ENCODE results near the gene SCAF1.

The SCAF1 gene

DNA sequence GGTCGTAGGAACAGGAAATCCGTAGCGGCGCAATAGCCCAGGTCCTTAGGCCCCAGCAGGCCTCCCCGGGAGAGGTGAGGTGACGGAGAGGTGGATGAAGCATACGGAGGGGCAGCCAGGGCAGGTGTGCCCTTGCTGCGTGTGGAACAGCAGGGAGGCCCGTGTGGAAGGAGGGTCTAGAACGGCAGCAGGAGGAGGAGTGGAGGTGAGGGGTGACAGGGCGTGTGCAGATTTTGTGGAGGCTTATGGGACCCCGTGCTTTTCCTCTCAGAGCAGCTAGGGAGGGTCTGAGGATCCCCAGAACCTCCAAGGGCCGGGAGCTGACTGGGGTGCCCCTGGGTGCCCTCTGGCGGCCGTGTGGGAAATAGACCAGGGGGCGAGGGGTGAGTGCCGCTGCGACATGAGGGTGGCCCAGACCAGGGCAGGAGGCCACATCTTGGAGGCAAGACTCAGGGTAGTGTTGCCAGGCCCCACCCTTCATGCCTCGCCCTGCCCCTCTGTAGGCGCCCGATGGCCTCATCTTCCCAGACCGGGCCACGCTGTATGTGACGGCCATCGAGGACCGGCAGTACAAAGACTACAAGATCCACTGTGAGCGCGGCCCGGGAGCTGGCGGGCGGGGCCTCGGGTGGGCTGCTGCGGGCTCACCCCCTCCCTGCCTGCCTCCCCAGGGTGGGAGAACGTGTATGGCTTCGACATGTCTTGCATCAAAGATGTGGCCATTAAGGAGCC, 42.4 kb downstream of the SCAF1 start:
- no peak for DNase-seq (ENCODE audit: low spot score)
- no peak for FAIRE-seq

DNA sequence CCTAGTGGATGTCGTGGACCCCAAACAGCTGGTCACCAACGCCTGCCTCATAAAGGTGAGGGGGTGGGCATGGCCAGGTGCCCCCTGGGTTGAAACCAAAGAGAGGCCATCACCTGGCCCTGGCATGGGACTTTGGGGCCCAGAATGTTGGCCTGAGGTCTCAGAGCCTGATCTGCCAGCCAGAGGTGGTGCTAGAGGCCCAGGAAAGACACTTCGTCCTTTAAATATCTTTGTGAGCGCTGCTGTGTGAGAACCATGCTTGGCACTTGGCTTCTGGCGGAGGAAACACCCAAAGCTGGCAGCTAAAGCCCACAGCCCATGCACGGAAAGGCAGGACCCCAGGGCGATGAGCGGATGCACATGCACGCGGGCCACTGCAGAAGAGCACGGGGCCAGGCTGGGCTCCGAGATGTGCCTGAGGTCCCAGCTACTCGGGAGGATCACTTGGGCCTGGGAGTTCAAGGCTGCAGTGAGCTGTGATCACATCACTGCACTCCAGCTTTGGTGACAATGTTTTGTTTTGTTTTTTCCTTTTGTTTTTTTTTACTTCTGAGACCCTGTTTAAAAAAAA, 43.1 kb downstream of the SCAF1 start:
- no peak for DNase-seq (ENCODE audit: low spot score)
- no peak for FAIRE-seq

DNA sequence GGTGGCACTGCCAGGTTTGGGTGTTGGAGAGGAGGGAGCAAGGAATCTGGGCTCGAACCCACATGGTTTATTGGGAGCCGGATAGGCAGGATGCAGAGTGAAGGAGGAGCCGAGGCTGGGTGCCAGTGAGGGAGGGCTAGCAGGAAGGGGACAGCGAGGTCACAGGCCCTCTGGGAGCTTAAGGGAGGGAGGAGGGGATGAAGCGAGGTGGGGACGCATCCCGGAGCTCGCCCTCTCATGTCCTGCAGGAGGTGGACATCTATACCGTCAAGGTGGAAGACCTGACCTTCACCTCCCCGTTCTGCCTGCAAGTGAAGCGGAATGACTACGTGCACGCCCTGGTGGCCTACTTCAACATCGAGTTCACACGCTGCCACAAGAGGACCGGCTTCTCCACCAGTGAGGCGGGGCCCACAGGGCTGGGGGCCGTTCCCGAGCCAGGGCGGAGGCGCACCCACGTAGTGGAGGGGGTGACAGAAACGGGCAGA, 43.9 kb downstream of the SCAF1 start:
- FAIRE-seq (no peak), DNase-seq (ENCODE audit: low spot score) (no peak)

DNA sequence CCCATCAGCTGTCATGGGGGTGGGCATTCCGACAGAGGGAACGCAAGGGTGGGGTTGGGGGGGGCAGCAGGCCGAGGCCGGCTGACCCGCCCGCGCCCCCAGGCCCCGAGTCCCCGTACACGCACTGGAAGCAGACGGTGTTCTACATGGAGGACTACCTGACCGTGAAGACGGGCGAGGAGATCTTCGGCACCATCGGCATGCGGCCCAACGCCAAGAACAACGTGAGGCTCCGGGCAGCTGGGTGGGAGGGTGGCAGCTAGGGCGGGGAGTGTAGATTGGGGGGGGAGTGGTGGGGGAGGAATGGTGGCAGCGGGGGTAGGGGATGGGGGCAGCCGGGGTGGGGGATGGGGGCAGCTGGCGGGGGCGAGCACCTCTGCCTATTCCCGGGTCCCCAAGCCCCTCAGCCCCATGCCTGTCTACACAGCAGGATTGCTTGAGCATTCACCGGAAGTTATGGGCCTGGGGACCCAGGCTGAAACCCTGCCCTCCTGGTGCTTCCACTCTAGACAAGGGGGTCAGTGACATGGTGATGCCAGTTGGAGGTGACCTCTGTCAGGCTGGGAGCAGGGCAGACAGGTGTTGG, 44.6 kb downstream of the SCAF1 start:
- no peak for FAIRE-seq

DNA sequence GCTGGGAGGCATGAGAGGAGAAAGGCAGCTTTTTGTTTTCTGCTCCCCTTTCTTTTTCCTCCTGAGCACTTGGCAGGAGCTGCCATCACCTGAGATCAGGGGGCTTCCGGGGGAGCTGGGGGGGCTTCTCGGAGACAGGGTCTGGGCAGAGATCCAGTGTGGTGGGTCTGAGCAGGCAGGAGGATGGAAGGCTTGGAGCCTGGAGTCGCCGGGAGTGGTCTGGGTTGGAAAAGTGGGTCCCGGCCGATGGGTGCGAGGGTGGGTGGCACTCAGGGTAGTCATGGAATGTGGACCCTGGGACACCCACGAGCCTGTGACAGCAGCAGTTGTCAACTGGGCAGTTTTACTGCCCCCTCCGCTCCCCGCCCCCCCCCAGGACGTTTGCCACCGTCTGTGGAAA, 45.1 kb downstream of the SCAF1 start:
- DNase-seq (ENCODE audit: low spot score) (no peak), FAIRE-seq (no peak)

More for the DNA sequence above, 44.6 kb downstream of the SCAF1 start:
- DNase-seq (ENCODE audit: low spot score) = no peak

DNA sequence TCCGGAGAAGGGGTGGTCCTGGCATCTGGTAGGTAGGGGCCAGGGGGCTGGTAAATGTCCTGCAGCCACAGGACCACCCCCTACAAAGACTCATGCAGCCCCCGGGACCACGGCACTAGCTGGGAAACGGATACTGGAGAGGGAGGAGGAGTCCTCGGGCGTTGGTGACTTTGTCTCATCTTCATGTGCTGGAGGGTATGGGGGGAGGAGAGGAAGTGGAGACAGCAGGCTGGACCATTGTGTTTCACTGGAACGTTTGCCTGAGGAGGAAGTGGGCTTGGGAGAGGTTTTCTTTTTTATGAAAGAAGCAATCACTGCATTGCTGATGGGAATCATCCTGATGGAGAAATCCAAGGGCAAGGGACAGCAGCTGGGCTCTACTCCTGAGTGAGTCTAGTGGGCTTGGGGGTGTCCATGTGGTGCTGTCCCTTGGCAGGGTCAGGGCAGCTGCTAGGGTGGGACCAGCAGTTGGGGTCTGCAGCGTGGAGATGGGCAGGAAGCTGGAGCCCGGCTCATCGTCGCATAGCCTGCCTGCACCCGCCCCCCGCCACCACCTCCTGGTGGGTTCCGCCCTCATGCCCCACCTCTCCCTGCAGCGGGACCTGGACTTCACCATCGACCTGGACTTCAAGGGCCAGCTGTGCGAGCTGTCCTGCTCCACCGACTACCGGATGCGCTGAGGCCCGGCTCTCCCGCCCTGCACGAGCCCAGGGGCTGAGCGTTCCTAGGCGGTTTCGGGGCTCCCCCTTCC, 45.7 kb downstream of the SCAF1 start:
- FAIRE-seq (no peak), DNase-seq (ENCODE audit: low spot score) (no peak)

DNA sequence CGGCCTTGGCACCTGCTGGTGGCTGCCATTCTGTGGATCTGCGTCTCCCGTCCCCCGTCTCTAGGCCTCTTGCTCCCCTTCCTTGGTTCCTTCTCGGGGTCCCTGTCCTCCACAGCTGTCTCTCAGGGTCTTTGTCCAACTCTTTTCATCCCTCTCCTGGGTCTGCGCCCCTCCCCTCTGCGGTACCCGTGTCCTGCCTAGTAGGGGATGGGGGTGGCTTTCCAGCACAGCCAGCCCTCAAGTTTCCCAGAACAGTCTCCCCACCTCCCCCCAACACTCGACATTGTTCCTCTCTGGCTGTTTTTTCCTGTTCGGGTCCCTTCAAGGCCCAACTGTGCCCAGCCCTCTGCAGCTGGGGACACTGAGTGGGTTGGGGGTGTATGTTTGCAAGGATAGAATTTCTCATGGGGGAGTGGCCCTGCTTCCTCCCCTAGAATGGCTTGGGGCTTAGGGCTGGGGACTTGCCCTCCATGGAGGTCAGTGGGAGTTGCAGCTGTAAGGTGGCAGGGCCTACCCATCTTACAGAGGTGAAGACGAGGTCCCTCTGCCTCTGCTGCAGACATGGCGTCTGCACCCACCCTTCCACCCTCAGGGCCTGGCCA, 46.6 kb downstream of the SCAF1 start:
- DNase-seq (ENCODE audit: low spot score) (no peak), FAIRE-seq (no peak)

DNA sequence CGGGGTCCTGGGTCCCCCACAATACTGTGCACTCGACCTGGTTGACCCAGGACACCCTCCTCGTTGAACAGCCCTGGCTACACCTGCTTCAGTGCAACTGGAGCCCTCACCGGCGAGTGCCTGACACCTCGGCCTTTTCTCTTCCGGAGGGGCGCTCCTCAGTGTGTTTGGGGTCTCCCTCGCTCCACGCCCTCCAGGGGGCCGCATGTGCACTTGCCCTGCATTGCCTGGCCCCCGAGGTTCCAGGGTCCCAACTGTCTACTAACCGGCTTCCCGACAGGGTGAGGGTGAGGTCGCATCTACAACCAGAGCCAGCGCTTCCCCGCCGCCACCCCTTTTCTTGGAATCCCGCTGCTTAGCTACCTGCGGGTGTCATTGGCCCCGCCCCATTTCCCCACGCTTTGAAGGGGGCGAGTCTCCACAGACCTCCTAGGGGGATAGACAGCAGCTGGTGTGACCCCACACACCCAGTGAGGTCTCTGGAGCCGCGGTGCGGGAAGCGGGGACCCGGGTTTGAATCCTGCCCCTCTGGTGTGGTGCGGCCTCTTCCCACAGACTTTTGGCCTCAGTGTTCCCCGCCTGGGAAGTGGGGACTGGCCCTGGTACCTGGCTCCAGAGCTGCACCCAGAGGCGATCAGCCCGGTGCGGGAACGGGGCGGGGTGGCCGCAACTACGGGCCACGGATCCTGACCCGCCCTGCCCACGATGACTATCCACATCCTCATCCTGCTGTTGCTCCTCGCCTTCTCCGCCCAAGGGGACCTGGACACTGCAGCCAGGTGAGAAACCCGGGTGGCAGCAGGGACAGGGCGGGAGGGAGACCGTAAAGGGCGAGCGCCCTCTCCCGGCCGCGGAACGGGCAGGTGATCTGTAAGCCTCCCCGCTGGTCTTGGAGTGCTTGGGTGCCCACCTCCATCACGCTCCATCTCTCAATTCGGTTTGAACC, 47.4 kb downstream of the SCAF1 start, which contains the start of gene ADM5:
TSS of gene ADM5 (plus strand) at position 462 of the 946 bp plus-strand sequence. CDS start at position 706, 244 bp downstream.
- DNase-seq (ENCODE audit: low spot score) (no peak), FAIRE-seq (no peak)

DNA sequence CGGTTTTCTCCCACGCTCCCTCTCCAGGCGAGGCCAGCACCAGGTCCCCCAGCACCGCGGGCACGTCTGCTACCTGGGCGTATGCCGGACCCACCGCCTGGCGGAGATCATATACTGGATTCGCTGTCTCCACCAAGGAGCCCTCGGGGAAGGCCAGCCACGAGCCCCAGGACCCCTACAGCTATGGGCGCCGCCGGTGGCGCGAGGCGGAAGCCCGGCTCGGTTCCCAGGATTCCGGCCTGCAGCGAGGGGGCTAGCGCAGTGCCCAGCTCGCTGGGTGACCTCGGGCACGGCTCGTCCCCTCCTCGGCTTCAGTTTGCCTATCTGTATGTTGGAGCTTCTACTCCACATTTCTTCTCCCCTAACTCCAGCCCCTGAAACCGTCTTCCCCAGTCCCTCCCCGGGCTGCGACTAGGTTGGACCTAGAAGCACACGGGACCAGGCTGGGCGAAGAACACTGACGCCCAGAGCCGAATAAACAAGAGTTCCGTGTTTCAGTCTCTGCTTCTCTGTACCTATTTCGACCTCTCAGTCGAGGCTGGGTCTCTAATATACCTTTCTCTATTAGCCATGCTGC, 48.2 kb downstream of the SCAF1 start:
- no peak for FAIRE-seq

DNA sequence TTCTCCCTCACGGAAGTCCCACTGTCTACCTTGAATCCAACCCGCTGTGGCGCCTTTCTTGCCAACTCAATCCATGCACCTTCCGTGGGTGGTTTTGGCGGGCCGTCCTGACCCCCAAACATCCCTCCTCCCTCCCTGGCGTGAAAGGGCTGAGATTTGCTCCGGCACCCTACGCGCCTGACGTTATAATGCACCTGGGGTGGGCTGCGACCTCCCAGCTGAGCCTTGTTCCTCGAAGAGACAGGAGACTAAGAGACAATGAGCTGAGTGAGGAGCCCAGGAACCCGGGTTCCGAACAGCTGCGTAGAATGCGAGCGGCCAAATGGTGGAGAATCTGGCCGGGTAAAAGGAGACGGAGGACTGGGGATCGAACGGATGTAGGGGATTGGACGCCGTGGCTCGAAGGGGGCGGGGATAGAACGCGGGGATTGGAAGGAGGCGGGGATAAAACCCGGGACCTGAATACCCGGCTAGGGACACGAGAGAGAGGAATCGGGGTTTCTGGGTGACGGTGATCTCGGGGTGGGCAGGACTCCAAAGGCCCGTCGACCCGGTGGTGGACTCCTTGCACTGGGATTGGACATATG, 48.7 kb downstream of the SCAF1 start, which contains the start of gene CPT1C:
TSS of gene CPT1C (plus strand) at position 461 of the 587 bp plus-strand sequence. CDS start 1,137 bp downstream, outside the sequence.
- FAIRE-seq (no peak), DNase-seq (ENCODE audit: low spot score) (no peak)

More for the DNA sequence above, 48.2 kb downstream of the SCAF1 start:
- no peak for DNase-seq (ENCODE audit: low spot score)

DNA sequence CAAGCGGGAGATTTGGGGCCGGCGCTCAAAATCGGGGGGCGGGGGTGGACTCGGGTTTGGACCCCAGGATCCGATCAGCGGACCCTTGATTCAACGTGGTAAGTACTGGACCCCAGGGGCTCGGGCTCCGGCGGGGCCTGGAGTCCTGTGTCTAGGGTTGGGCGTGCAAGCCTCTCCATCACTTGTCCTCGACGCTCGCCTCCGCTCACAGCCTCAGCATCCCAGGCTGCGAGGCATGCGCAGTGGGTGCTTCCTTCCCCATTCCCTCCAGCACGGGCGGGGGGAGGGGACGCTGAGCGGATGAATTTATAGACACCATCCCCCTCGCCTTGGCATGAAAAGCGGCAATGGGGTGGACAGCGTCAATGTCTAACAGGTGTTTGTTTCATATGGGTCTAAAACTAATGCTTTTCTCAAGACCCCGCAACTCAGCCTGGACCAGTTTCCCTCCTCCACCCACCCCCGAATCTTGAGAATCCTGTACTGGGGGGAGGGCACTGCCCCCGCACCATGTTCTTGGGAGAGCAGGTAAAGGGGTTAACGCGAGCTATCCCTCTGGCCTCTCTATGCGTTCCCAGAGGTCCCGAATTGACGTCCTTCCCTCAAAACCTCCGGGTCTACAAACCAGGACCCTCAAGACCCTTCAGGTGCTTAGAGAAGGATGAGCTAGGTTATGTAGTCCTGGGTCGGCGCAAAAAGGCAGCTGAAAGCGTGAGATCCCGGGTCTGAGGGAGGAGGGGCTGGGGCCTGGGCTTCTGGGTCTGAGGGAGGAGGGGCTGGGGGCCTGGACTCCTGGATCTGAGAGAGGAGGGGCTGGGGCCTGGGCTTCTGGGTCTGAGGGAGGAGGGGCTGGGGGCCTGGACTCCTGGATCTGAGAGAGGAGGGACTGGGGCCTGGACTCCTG, 49.5 kb downstream of the SCAF1 start:
- FAIRE-seq = no peak
- no peak for DNase-seq (ENCODE audit: low spot score)

DNA sequence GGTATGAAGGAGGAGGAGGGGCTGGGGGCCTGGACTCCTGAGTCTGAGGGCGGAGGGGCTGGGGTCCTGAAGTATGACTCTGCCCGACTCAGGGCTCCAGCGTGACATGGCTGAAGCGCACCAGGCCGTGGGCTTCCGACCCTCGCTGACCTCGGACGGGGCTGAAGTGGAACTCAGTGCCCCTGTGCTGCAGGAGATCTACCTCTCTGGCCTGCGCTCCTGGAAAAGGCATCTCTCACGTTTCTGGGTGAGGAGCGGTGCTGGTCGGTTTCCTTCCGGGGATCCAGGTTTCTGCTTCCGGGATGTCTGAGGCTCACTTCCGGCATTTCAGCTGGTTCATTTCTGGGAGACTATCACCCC, 50.1 kb downstream of the SCAF1 start:
- DNase-seq (ENCODE audit: low spot score) (no peak), FAIRE-seq (no peak)

DNA sequence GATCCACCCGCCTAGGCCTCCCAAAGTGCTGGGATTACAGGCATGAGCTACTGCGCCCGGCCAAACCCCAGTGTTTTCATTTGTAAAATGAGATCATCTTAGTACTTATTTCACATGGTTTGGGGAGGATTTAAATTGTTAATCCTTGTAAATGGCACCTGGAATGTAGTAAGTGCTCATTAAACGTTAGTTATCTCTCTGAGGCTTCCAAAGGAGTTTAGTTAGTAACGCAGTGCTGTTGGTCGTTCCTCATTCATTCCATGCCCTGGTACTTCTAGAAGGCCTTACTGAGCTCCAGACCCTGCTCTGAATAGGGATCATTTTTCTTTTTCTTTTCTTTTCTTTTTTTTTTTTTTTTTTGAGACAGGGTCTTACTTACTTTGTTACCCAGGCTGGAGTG, 54.1 kb downstream of the SCAF1 start:
- DNase-seq (ENCODE audit: low spot score) = no peak

DNA sequence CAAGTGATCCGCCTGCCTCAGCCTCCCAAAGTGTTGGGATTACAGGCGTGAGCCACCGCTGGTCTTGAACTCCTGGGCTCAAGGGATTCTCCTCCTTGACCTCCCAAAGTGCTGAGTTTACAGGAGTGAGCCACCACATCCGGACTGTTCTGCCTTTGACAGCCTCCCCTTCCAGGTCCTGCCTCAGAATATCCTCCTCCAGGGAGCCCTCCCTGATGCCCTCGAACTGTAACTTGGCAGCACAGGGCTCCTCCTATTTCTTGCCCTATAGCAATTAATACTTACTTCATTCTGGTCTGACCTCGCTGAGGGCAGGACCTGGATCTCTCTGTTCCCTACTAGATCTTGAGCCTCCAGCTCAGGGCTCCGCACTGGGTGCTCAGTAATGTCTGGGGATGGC, 54.9 kb downstream of the SCAF1 start:
- FAIRE-seq = no peak
- no peak for DNase-seq (ENCODE audit: low spot score)

More for the DNA sequence above, 54.1 kb downstream of the SCAF1 start:
- FAIRE-seq = no peak

DNA sequence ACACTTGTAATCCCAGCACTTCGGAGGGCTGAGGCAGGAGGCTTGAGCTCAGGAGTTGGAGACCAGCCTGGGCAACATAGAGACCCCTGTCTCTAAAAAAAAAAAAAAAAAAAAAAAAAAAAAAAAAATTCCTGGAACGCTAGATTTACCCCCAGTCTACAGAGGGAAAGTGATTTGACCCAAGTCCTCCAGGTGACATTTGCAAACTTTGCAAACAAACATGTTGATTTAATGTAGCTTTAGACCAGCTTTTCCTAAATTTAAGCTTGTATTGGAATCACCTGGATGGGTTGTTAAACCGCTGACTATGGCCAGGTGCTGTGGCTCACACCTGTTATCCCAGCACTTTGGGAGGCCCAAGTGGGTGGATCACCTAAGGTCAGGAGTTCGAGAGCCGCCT, 57.4 kb downstream of the SCAF1 start:
- DNase-seq (ENCODE audit: low spot score) = no peak
- no peak for FAIRE-seq

DNA sequence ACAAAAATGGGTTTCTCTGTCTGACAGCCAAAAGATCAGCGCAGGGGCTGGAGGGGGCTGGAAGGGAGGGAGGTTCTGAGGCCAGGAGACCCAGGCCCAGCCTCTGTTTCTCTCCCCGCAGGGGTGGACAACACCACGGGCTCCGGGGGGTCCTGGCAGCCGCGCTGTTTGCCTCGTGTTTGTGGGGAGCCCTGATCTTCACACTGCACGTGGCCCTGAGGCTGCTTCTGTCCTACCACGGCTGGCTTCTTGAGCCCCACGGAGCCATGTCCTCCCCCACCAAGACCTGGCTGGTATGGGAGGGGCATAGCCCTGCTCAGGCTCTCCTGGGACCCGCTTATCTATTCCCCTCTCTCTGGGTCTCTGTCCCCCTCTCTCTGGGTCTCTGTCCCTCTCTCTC, 58.6 kb downstream of the SCAF1 start:
- FAIRE-seq (no peak), DNase-seq (ENCODE audit: low spot score) (no peak)

DNA sequence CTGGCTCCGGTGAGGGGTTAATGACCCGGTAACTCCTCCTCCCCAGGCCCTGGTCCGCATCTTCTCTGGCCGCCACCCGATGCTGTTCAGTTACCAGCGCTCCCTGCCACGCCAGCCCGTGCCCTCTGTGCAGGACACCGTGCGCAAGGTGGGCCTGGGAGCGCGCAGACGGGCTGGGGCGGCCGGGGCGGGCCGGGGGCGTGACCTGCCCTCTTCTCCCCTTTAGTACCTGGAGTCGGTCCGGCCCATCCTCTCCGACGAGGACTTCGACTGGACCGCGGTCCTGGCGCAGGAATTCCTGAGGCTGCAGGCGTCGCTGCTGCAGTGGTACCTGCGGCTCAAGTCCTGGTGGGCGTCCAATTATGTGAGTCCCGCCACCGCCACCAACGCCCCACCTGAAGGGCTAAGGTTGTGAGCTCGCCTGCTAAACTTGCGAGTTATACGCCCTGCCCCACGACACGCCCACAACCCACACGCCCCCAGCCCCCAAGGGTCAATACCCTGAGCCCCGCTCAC, 59.3 kb downstream of the SCAF1 start:
- DNase-seq (ENCODE audit: low spot score) (no peak), FAIRE-seq (no peak)
